ENCODE data around the gene GPR183. TPM values are rescaled to one million over a fixed set of nuclear protein-coding genes. Genes with fewer than 3 reads are reported as not detected.

GPR183 gene
- total RNA-seq, 2 donors from 2014 or later, result 1.5 to 8.3 TPM

GRCh38 chr13:99279637-99280036 lies 27.6 kb downstream of the GPR183 start:
- Histone ChIP-seq H3K9ac (ENCODE audit: low read depth in 2 of 2, low read length in 2 of 2) (no peak overlapping the region), H3K4me3 (no peak overlapping the region), H3K9me3 (no peaks in the 10 kb centered on the region), H3K4me1 (peaks cover 8% of the 10 kb centered on the region), H3K27ac (peak overlapping the region; percentile 68), H3K36me3 (no peaks in the 10 kb centered on the region), H3K27me3 (no peaks in the 10 kb centered on the region)
- intact Hi-C loops (cut with DNase I), result no loop called here
- TF ChIP-seq CTCF (IDR thresholded peaks at IDR 0.05), result no peak
- no peak for DNase-seq

GRCh38 chr13:99278843-99279242 lies 28.4 kb downstream of the GPR183 start:
- Histone ChIP-seq H3K9me3 (no peaks in the 10 kb centered on the region), H3K36me3 (no peaks in the 10 kb centered on the region), H3K4me1 (peaks cover 8% of the 10 kb centered on the region), H3K27me3 (no peaks in the 10 kb centered on the region), H3K9ac (ENCODE audit: low read depth in 2 of 2, low read length in 2 of 2) (no peak overlapping the region), H3K27ac (peak overlapping the region; percentile 68), H3K4me3 (no peak overlapping the region)
- no peak for TF ChIP-seq CTCF (IDR thresholded peaks at IDR 0.05)
- DNase-seq, result no peak
- intact Hi-C loops (cut with DNase I), result no loop called here

GRCh38 chr13:99278200-99278599 lies 29.0 kb downstream of the GPR183 start:
- H3K36me3 ChIP-seq, result no peaks in the 10 kb centered on the region
- H3K4me3 ChIP-seq, result no peak overlapping the region
- intact Hi-C loops (cut with DNase I), result no loop called here
- no peak overlapping the region for H3K27ac ChIP-seq
- H3K4me1 ChIP-seq, result peaks cover 8% of the 10 kb centered on the region
- DNase-seq, result no peak
- H3K9ac ChIP-seq (ENCODE audit: low read depth in 2 of 2, low read length in 2 of 2), result no peak overlapping the region
- TF ChIP-seq CTCF (IDR thresholded peaks at IDR 0.05), result no peak
- H3K9me3 ChIP-seq, result no peaks in the 10 kb centered on the region
- no peaks in the 10 kb centered on the region for H3K27me3 ChIP-seq

- Histone ChIP-seq H3K4me1 (peaks cover 8% of the 10 kb centered on the region), H3K27ac (no peak overlapping the region), H3K4me3 (no peak overlapping the region), H3K27me3 (no peaks in the 10 kb centered on the region), H3K9me3 (no peaks in the 10 kb centered on the region), H3K9ac (ENCODE audit: low read depth in 2 of 2, low read length in 2 of 2) (no peak overlapping the region), H3K36me3 (no peaks in the 10 kb centered on the region)
- intact Hi-C loops (cut with DNase I), result no loop called here
- no peak for DNase-seq
- no peak for TF ChIP-seq CTCF (IDR thresholded peaks at IDR 0.05)
Measured at GRCh38 chr13:99277629-99278028, 29.6 kb downstream of the GPR183 start.

GRCh38 chr13:99276706-99277105 lies 30.5 kb downstream of the GPR183 start:
- no peak for TF ChIP-seq CTCF (IDR thresholded peaks at IDR 0.05)
- H3K4me3 ChIP-seq, result no peak overlapping the region
- no peak for DNase-seq
- intact Hi-C loops (cut with DNase I), result no loop called here
- peaks cover 8% of the 10 kb centered on the region for H3K4me1 ChIP-seq
- H3K9ac ChIP-seq (ENCODE audit: low read depth in 2 of 2, low read length in 2 of 2), result no peak overlapping the region
- H3K27ac ChIP-seq, result no peak overlapping the region
- H3K9me3 ChIP-seq, result no peaks in the 10 kb centered on the region
- H3K36me3 ChIP-seq, result no peaks in the 10 kb centered on the region
- H3K27me3 ChIP-seq, result no peaks in the 10 kb centered on the region

GRCh38 chr13:99275093-99275469 lies 32.1 kb downstream of the GPR183 start:
- no peaks in the 10 kb centered on the region for H3K9me3 ChIP-seq
- intact Hi-C loops (cut with DNase I), result no loop called here
- H3K4me3 ChIP-seq, result no peak overlapping the region
- H3K9ac ChIP-seq (ENCODE audit: low read depth in 2 of 2, low read length in 2 of 2), result no peak overlapping the region
- no peak overlapping the region for H3K27ac ChIP-seq
- DNase-seq, result no peak
- no peaks in the 10 kb centered on the region for H3K36me3 ChIP-seq
- TF ChIP-seq CTCF (IDR thresholded peaks at IDR 0.05), result no peak
- peaks cover 8% of the 10 kb centered on the region for H3K4me1 ChIP-seq
- H3K27me3 ChIP-seq, result no peaks in the 10 kb centered on the region

Data from colonic mucosa (tissue), 4 donors.